Trophoblast cell (in vitro differentiated cells and primary cell): Measurements from ENCODE around the gene DLL3.

Source experiments
- DNase-seq, 2 donors: peaks; one replicate each; pipeline ENCODE4 v3.0.0-alpha.2; 2016
- H2AFZ ChIP-seq: 2 replicates; pipeline ENCODE4 v1.6.1; 2013; ENCODE audit warnings: low read length, moderate library complexity, mild to moderate bottlenecking; ENCODE audit not compliant: insufficient read depth, poor library complexity
- H2AK5ac ChIP-seq: 2 replicates; pipeline ENCODE4 v1.6.1; 2013; ENCODE audit warnings: mild to moderate bottlenecking, low read length
- H2BK120ac ChIP-seq: 2 replicates; pipeline ENCODE4 v1.6.1; 2013; ENCODE audit warnings: low read length, mild to moderate bottlenecking, moderate library complexity; ENCODE audit not compliant: insufficient read depth, poor library complexity
- H2BK12ac ChIP-seq: 2 replicates; pipeline ENCODE4 v1.6.1; 2013; ENCODE audit warnings: mild to moderate bottlenecking, low read length, moderate library complexity
- H2BK5ac ChIP-seq: 2 replicates; pipeline ENCODE4 v1.6.1; 2013; ENCODE audit warnings: low read length, low read depth, moderate library complexity, mild to moderate bottlenecking; ENCODE audit not compliant: poor library complexity
- H3K14ac ChIP-seq: 2 replicates; pipeline ENCODE4 v1.6.1; 2013; ENCODE audit warnings: mild to moderate bottlenecking, low read length
- H3K18ac ChIP-seq: 2 replicates; pipeline ENCODE4 v1.6.1; 2013; ENCODE audit warnings: mild to moderate bottlenecking, low read length
- H3K23ac ChIP-seq: 2 replicates; pipeline ENCODE4 v1.6.1; 2013; ENCODE audit warnings: low read length
- H3K27ac ChIP-seq: 2 replicates; pipeline ENCODE4 v1.5.1; 2013; ENCODE audit warnings: low read depth, mild to moderate bottlenecking, inconsistent platforms, low read length, moderate library complexity
- H3K27me3 ChIP-seq: 2 replicates; pipeline ENCODE4 v1.6.1; 2013; ENCODE audit warnings: inconsistent platforms, mild to moderate bottlenecking, low read length, moderate library complexity; ENCODE audit not compliant: insufficient read depth
- H3K36me3 ChIP-seq, 2 experiments: 1 replicate in 1 of 2; 2 replicates in 1 of 2; pipeline ENCODE4 v1.6.1; 2013; ENCODE audit warnings: low read length in 2 of 2, mild to moderate bottlenecking in 2 of 2, moderate library complexity in 1 of 2; ENCODE audit not compliant: insufficient read depth in 2 of 2, control insufficient read depth in 1 of 2
- H3K4ac ChIP-seq: 2 replicates; pipeline ENCODE4 v1.6.1; 2013; ENCODE audit warnings: low read depth, mild to moderate bottlenecking, low read length, moderate library complexity
- H3K4me1 ChIP-seq, 2 experiments: 1 replicate in 1 of 2; 2 replicates in 1 of 2; pipeline ENCODE4 v1.6.1; 2013; ENCODE audit warnings: low read length in 2 of 2, mild to moderate bottlenecking in 2 of 2, moderate library complexity in 1 of 2; ENCODE audit not compliant: insufficient read depth in 2 of 2, control insufficient read depth in 1 of 2
- H3K4me2 ChIP-seq: 2 replicates; pipeline ENCODE4 v1.6.1; 2013; ENCODE audit warnings: inconsistent platforms, mild to moderate bottlenecking, low read length, moderate library complexity
- H3K4me3 ChIP-seq: 2 replicates; pipeline ENCODE4 v1.5.1; 2013; ENCODE audit warnings: mild to moderate bottlenecking, low read depth, low read length, inconsistent platforms
- H3K79me1 ChIP-seq: one replicate; pipeline ENCODE4 v1.6.1; 2013; ENCODE audit warnings: low read length
- H3K79me2 ChIP-seq: 2 replicates; pipeline ENCODE4 v1.6.1; 2013; ENCODE audit warnings: low read length, mild to moderate bottlenecking; ENCODE audit not compliant: control insufficient read depth, insufficient read depth, poor library complexity
- H3K9ac ChIP-seq: 2 replicates; pipeline ENCODE4 v1.6.1; 2013; ENCODE audit warnings: mild to moderate bottlenecking, low read length
- H3K9me3 ChIP-seq: 2 replicates; pipeline ENCODE4 v1.6.1; 2013; ENCODE audit warnings: low read depth, mild to moderate bottlenecking, control low read depth, inconsistent platforms, low read length; ENCODE audit not compliant: insufficient read depth
- H4K12ac ChIP-seq: 2 replicates; pipeline ENCODE4 v1.6.1; 2013; ENCODE audit warnings: low read depth, mild to moderate bottlenecking, low read length, moderate library complexity
- H4K8ac ChIP-seq: 2 replicates; pipeline ENCODE4 v1.6.1; 2013; ENCODE audit warnings: low read depth, mild to moderate bottlenecking, low read length, moderate library complexity
- H4K91ac ChIP-seq: one replicate; pipeline ENCODE4 v1.6.1; 2013; ENCODE audit warnings: low read depth, mild to moderate bottlenecking, low read length, moderate library complexity
- WGBS: extraction: QIAGEN DNeasy Blood & Tissue Kit; methylation state at CpG from one replicate; pipeline ENCODE4 v1.1.7; 2013; ENCODE audit warnings: missing lambda C conversion rate; ENCODE audit not compliant: insufficient read length, insufficient coverage; ENCODE audit errors: extremely low coverage; 5-methylcytosine and 5-hydroxymethylcytosine counted together

DLL3 gene

GRCh38 chr19:39533003-39533512 lies 34.3 kb downstream of the DLL3 start:
- DNase-seq, result no peak
- Histone ChIP-seq H4K12ac (no peak overlapping the region), H3K9me3 (peaks cover 1% of the 10 kb centered on the region), H3K4me3 (no peak overlapping the region), H4K8ac (no peak overlapping the region), H3K4me2 (no peak overlapping the region), H2BK12ac (no peak overlapping the region), H2AFZ (no peak overlapping the region), H3K79me1 (no peaks in the 10 kb centered on the region), H3K18ac (no peak overlapping the region), H2BK120ac (no peak overlapping the region), H3K27ac (no peak overlapping the region), H2AK5ac (no peak overlapping the region), H3K4ac (no peak overlapping the region), H3K27me3 (no peaks in the 10 kb centered on the region), H3K79me2 (no peaks in the 10 kb centered on the region), H3K14ac (no peak overlapping the region), H3K23ac (no peak overlapping the region), H2BK5ac (no peak overlapping the region), H3K36me3 (no peaks in the 10 kb centered on the region), H3K4me1 (peaks cover 2 to 5% of the 10 kb centered on the region in 2 experiments), H3K9ac (no peak overlapping the region), H4K91ac (no peak overlapping the region)
- WGBS, result no CpG with 5 or more reads among the region's 12 CpGs

- Histone ChIP-seq H3K4ac (no peak overlapping the region), H2BK120ac (no peak overlapping the region), H3K4me1 (peaks cover 2 to 5% of the 10 kb centered on the region in 2 experiments), H4K8ac (no peak overlapping the region), H3K18ac (no peak overlapping the region), H3K79me2 (no peaks in the 10 kb centered on the region), H3K4me3 (no peak overlapping the region), H4K12ac (no peak overlapping the region), H3K9me3 (peaks cover 1% of the 10 kb centered on the region), H2AFZ (no peak overlapping the region), H2BK5ac (no peak overlapping the region), H2AK5ac (no peak overlapping the region), H3K27ac (no peak overlapping the region), H3K14ac (no peak overlapping the region), H3K36me3 (no peaks in the 10 kb centered on the region), H4K91ac (no peak overlapping the region), H3K23ac (no peak overlapping the region), H3K27me3 (no peaks in the 10 kb centered on the region), H3K79me1 (no peaks in the 10 kb centered on the region), H2BK12ac (no peak overlapping the region), H3K4me2 (no peak overlapping the region), H3K9ac (no peak overlapping the region)
- no CpG with 5 or more reads among the region's 3 CpGs for WGBS
- DNase-seq, result no peak
These were observed 35.0 kb downstream of the DLL3 start for GRCh38 chr19:39533791-39534190.

GRCh38 chr19:39539165-39539517 lies 40.4 kb downstream of the DLL3 start:
- no peaks in the 10 kb centered on the region for H3K36me3 ChIP-seq
- H4K91ac ChIP-seq, result peak overlapping the region; percentile 65
- peak overlapping the region; percentile 96 for H3K4me2 ChIP-seq
- peak overlapping the region; percentile 0 for H3K4ac ChIP-seq
- no peak overlapping the region for H4K12ac ChIP-seq
- no peaks in the 10 kb centered on the region for H3K9me3 ChIP-seq
- no peak overlapping the region for H2AFZ ChIP-seq
- H3K14ac ChIP-seq, result no peak overlapping the region
- H3K9ac ChIP-seq, result peak overlapping the region; percentile 85
- no peak overlapping the region for H3K23ac ChIP-seq
- no CpG with 5 or more reads among the region's 10 CpGs for WGBS
- H2BK5ac ChIP-seq, result no peak overlapping the region
- no peak overlapping the region for H2BK120ac ChIP-seq
- H2AK5ac ChIP-seq, result no peak overlapping the region
- H2BK12ac ChIP-seq, result no peak overlapping the region
- no peak overlapping the region for H3K18ac ChIP-seq
- no peak for DNase-seq
- peaks cover 5% of the 10 kb centered on the region for H3K79me1 ChIP-seq
- H3K4me1 ChIP-seq, result no peaks in the 10 kb centered on the region
- H3K27me3 ChIP-seq, result no peaks in the 10 kb centered on the region
- H4K8ac ChIP-seq, result peak overlapping the region; percentile 74
- peak overlapping the region; percentile 95 for H3K4me3 ChIP-seq
- H3K27ac ChIP-seq, result peak overlapping the region; percentile 92
- peaks cover 2% of the 10 kb centered on the region for H3K79me2 ChIP-seq

- peak within 1 kb of the TSS; percentile 92 for H3K27ac ChIP-seq
- no peaks in the 10 kb centered on the region for H3K9me3 ChIP-seq
- H3K27me3 ChIP-seq, result no peaks in the 10 kb centered on the region
- H4K8ac ChIP-seq, result peak within 1 kb of the TSS; percentile 74
- peaks cover 2% of the 10 kb centered on the region for H3K79me2 ChIP-seq
- peak within 1 kb of the TSS; percentile 70 for H3K14ac ChIP-seq
- DNase-seq, result peak; percentile 99 to 100
- peak within 1 kb of the TSS; percentile 64 for H3K18ac ChIP-seq
- peak within 1 kb of the TSS; percentile 74 for H2BK120ac ChIP-seq
- peak within 1 kb of the TSS; percentile 4 for H2AFZ ChIP-seq
- H3K9ac ChIP-seq, result peak within 1 kb of the TSS; percentile 85
- H2BK5ac ChIP-seq, result peak within 1 kb of the TSS; percentile 66
- no peaks in the 10 kb centered on the region for H3K36me3 ChIP-seq
- H4K91ac ChIP-seq, result peak within 1 kb of the TSS; percentile 65
- H2AK5ac ChIP-seq, result peak within 1 kb of the TSS; percentile 24
- WGBS, result no CpG with 5 or more reads among the region's 84 CpGs
- H2BK12ac ChIP-seq, result no peak within 1 kb of the TSS
- H4K12ac ChIP-seq, result peak within 1 kb of the TSS; percentile 17
- no peaks in the 10 kb centered on the region for H3K4me1 ChIP-seq
- H3K4me2 ChIP-seq, result peak within 1 kb of the TSS; percentile 96
- peak within 1 kb of the TSS; percentile 95 for H3K4me3 ChIP-seq
- H3K79me1 ChIP-seq, result peaks cover 5% of the 10 kb centered on the region
- no peak within 1 kb of the TSS for H3K23ac ChIP-seq
- H3K4ac ChIP-seq, result peak within 1 kb of the TSS; percentile 0
These were observed 41.0 kb downstream of the DLL3 start, which contains the start of gene EID2 for GRCh38 chr19:39539518-39540332. TSS of gene EID2 (minus strand) at chr19:39540161. CDS start at chr19:39540079, 82 bp downstream.
